ENCODE data around the gene DYDC1.
"Not testable (repeated sequence)": the region's sequence is repeated elsewhere in the genome, so short reads cannot be mapped to it uniquely, and the experiment has no call there.

DYDC1 gene

GRCh38 chr10:80318742-80319141, 37.8 kb downstream of the DYDC1 start:
- no peak for DNase-seq (ENCODE audit: extremely low read depth, low read depth)
- H3K4me3 ChIP-seq (replicated peaks; ENCODE audit: low read depth, low read length), result no peak overlapping the region
- no peak for TF ChIP-seq CTCF (IDR thresholded peaks at IDR 0.05; ENCODE audit: low read depth, low read length, missing control alignments)

- no peak for DNase-seq (ENCODE audit: extremely low read depth, low read depth)
- TF ChIP-seq CTCF (IDR thresholded peaks at IDR 0.05; ENCODE audit: low read depth, low read length, missing control alignments), result no peak
- H3K4me3 ChIP-seq (replicated peaks; ENCODE audit: low read depth, low read length), result no peak overlapping the region
Measured at GRCh38 chr10:80315391-80315790, 41.2 kb downstream of the DYDC1 start.

GRCh38 chr10:80313523-80313922, 43.0 kb downstream of the DYDC1 start:
- H3K4me3 ChIP-seq (replicated peaks; ENCODE audit: low read depth, low read length), result no peak overlapping the region
- no peak for TF ChIP-seq CTCF (IDR thresholded peaks at IDR 0.05; ENCODE audit: low read depth, low read length, missing control alignments)
- DNase-seq (ENCODE audit: extremely low read depth, low read depth), result no peak

- not testable (repeated sequence) for DNase-seq (ENCODE audit: extremely low read depth, low read depth)
Measured at GRCh38 chr10:80305989-80306388, 50.6 kb downstream of the DYDC1 start.

GRCh38 chr10:80296942-80297341, 59.6 kb downstream of the DYDC1 start:
- H3K4me3 ChIP-seq (replicated peaks; ENCODE audit: low read depth, low read length), result no peak overlapping the region
- no peak for TF ChIP-seq CTCF (IDR thresholded peaks at IDR 0.05; ENCODE audit: low read depth, low read length, missing control alignments)
- no peak for DNase-seq (ENCODE audit: extremely low read depth, low read depth)

More at GRCh38 chr10:80305989-80306388, 50.6 kb downstream of the DYDC1 start:
- not testable (repeated sequence) for H3K4me3 ChIP-seq (replicated peaks; ENCODE audit: low read depth, low read length)

GRCh38 chr10:80292607-80293239, 63.8 kb downstream of the DYDC1 start:
- DNase-seq (ENCODE audit: extremely low read depth, low read depth), result no peak
- no peak overlapping the region for H3K4me3 ChIP-seq (replicated peaks; ENCODE audit: low read depth, low read length)
- no peak for TF ChIP-seq CTCF (IDR thresholded peaks at IDR 0.05; ENCODE audit: low read depth, low read length, missing control alignments)

- no peak for DNase-seq (ENCODE audit: extremely low read depth, low read depth)
- H3K4me3 ChIP-seq (replicated peaks; ENCODE audit: low read depth, low read length), result no peak overlapping the region
- TF ChIP-seq CTCF (IDR thresholded peaks at IDR 0.05; ENCODE audit: low read depth, low read length, missing control alignments), result no peak
Measured at GRCh38 chr10:80290474-80291220, 65.9 kb downstream of the DYDC1 start.
